Measurements from ENCODE around the gene LKAAEAR1. TPM values are rescaled to one million over a fixed set of nuclear protein-coding genes. Genes with fewer than 3 reads are reported as not detected.

The LKAAEAR1 gene
- total and polyA plus RNA-seq, 2 of the 13 experiments (the other 11 are each of a cell fraction or from before 2014, with no cell fraction given) = not detected

- peak; percentile 74; the same call in 1 of the 2 replicates for TF ChIP-seq ATF7-NPFF (CRISPR knock-in tag; IDR thresholded peaks at IDR 0.05; ENCODE audit: low read depth)
- TF ChIP-seq ZNF678 (CRISPR knock-in tag; IDR thresholded peaks at IDR 0.05) = peak; percentile 71; the same call in 1 of the 2 replicates
- no peak for TF ChIP-seq ZNF773 (CRISPR knock-in tag; IDR thresholded peaks at IDR 0.05; ENCODE audit: borderline replicate concordance)
- no peak for TF ChIP-seq ZNF530 (CRISPR knock-in tag; IDR thresholded peaks at IDR 0.05; ENCODE audit: low read depth)
- peak; percentile 73; the same call in 1 of the 2 replicates for TF ChIP-seq ZNF709 (CRISPR knock-in tag; IDR thresholded peaks at IDR 0.05)
- 0 out of 4 replicates have a peak, but pooled peaks of 1 of the 2 experiments have one; percentile 15 for TF ChIP-seq KLF16 (CRISPR knock-in tag; IDR thresholded peaks at IDR 0.05)
- TF ChIP-seq TEAD3 (CRISPR knock-in tag; optimal IDR thresholded peaks at IDR 0.05; ENCODE audit: borderline replicate concordance) = peak; percentile 80
- TF ChIP-seq ARID2 (CRISPR knock-in tag; IDR thresholded peaks at IDR 0.05; ENCODE audit: borderline replicate concordance) = 0 out of 2 replicates have a peak, but pooled peaks have one; percentile 54
- peak; percentile 96 for TF ChIP-seq SAP130 (CRISPR knock-in tag; IDR thresholded peaks at IDR 0.05; ENCODE audit: low read depth)
- no peak; the same call in 1 of the 2 replicates for TF ChIP-seq GATA4 (IDR thresholded peaks at IDR 0.05; ENCODE audit: borderline replicate concordance, low read depth)
- TF ChIP-seq XBP1 (CRISPR knock-in tag; IDR thresholded peaks at IDR 0.05) = no peak
- TF ChIP-seq RXRB (CRISPR knock-in tag; IDR thresholded peaks at IDR 0.05; ENCODE audit: borderline replicate concordance) = peak; percentile 66
- TF ChIP-seq ZNF180 (CRISPR knock-in tag; IDR thresholded peaks at IDR 0.05; ENCODE audit: borderline replicate concordance, low read depth) = no peak
- no peak for TF ChIP-seq ZSCAN30 (CRISPR knock-in tag; IDR thresholded peaks at IDR 0.05)
- no peak for TF ChIP-seq TSC22D2 (CRISPR knock-in tag; IDR thresholded peaks at IDR 0.05; ENCODE audit: borderline replicate concordance)
- TF ChIP-seq KAT8 (CRISPR knock-in tag; IDR thresholded peaks at IDR 0.05) = 0 out of 2 replicates have a peak, but pooled peaks have one; percentile 46
- TF ChIP-seq ZBTB7A (CRISPR knock-in tag; IDR thresholded peaks at IDR 0.05) = no peak
- no peak for TF ChIP-seq SOX6 (IDR thresholded peaks at IDR 0.05)
- TF ChIP-seq SOX6 (CRISPR knock-in tag; IDR thresholded peaks at IDR 0.05) = peak; percentile 40; the same call in 1 of the 2 replicates
- TF ChIP-seq HCFC1 (IDR thresholded peaks at IDR 0.05; ENCODE audit: low read depth, low read length) = no peak
- no peak; the same call in 1 of the 2 replicates for TF ChIP-seq JDP2 (CRISPR knock-in tag; IDR thresholded peaks at IDR 0.05; ENCODE audit: borderline replicate concordance)
- peak; percentile 40; the same call in 1 of the 2 replicates for TF ChIP-seq HOXA7 (CRISPR knock-in tag; IDR thresholded peaks at IDR 0.05)
- TF ChIP-seq ZNF713 (CRISPR knock-in tag; IDR thresholded peaks at IDR 0.05) = peak; percentile 89; the same call in 1 of the 2 replicates
- TF ChIP-seq SALL1 (CRISPR knock-in tag; IDR thresholded peaks at IDR 0.05) = peak; percentile 89
- 0 out of 2 replicates have a peak, but pooled peaks have one; percentile 2 for TF ChIP-seq RFX1 (IDR thresholded peaks at IDR 0.05)
- no peak; the same call in 1 of the 2 replicates for TF ChIP-seq ZNF142 (CRISPR knock-in tag; IDR thresholded peaks at IDR 0.05)
Measured at GRCh38 chr20:64052987-64053840, 31.0 kb downstream of the LKAAEAR1 start (continued).

All from HepG2 (cell line).